Measurements from ENCODE around the gene APP.

DNA sequence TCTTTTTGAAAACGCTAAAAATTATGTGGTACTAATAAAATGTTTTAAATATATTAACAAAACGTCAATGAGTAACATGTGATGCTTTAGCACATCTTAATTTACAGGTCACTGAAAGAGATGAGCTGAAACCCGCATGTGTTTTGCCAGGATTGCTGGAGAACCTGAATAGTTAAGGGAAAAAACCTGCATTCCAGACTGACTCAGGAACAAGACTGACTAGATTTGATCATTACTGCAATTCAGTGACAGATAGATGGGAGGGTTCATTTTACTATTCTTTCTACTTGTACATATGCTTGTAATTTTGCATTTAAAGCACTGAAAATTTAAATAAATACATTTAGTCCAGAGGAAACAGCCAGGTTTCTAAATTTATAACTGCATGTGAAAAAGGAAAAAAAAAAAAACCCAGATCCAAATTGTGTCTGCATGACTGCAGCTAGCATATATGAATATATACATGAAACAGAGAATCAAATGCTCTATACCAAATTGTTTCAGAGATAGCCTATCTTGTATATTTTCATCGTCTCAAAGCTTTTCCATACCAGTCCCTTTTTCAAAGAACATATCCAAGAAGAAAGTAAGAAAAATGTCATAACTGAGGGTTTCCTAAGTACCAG, 71.7 kb downstream of the APP start:
- TF ChIP-seq, protein P1, sequence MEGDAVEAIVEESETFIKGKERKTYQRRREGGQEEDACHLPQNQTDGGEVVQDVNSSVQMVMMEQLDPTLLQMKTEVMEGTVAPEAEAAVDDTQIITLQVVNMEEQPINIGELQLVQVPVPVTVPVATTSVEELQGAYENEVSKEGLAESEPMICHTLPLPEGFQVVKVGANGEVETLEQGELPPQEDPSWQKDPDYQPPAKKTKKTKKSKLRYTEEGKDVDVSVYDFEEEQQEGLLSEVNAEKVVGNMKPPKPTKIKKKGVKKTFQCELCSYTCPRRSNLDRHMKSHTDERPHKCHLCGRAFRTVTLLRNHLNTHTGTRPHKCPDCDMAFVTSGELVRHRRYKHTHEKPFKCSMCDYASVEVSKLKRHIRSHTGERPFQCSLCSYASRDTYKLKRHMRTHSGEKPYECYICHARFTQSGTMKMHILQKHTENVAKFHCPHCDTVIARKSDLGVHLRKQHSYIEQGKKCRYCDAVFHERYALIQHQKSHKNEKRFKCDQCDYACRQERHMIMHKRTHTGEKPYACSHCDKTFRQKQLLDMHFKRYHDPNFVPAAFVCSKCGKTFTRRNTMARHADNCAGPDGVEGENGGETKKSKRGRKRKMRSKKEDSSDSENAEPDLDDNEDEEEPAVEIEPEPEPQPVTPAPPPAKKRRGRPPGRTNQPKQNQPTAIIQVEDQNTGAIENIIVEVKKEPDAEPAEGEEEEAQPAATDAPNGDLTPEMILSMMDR (conservative IDR thresholded peaks at IDR 0.05; ENCODE audit: low read depth, low read length) = no peak
- TF ChIP-seq EZH2 (IDR thresholded peaks at IDR 0.05; ENCODE audit: borderline replicate concordance, low read depth, low read length, poor library complexity, severe bottlenecking) = no peak

Data from A673 (cell line).